Stimulated activated CD4-positive, alpha-beta T cell treated with anti-CD3 and anti-CD28 coated beads, Interleukin-12 subunit alpha, Interleukin-12 subunit beta, amount 100 ng/mL, for 48 hours (primary cell): ENCODE results near the gene HTR5A.

ENCODE experiments used
- DNase-seq, 3 donors: peaks; one replicate each; pipeline ENCODE4 v3.0.0-alpha.2; 2020; ENCODE audit warnings: low read depth in 2 of 3, low spot score in 1 of 3

HTR5A gene

DNA sequence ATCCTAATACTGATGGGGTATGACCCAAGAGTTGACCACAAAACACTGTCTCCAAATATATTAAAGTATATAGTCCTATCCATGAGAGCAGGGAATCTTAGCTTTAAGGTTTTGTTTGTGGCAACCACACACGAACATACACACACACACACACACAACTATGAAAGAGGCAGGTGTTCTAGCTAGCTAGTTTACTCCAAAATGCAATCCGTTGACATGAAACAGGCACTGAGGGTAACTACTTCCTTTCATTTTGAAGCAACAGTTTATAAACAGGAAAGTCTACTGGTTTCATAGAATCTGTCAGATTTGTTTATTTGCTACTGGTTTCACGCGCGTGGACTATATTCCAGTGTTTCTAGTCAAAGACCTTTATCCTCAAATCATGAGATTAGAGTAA is 14.8 kb downstream of the HTR5A start:
- DNase-seq: no peak

DNA sequence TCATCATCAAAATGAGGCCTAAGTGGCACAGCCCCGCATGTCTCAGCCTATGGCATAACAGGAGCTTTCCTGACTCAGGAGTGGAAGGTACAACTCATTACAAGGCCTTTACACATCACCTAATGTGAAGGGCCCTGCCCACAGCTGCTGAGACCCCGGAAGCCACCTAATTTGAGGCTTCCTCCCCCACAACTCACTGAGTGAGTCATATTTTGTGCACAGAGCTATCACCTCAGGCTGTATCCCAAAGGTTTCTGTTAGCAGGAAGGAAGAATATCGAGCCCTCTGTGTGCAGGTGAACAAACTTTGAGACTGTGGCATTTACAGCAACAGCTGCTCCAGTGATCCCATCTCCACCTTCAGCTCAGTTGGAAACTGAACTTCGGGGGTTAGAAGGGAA is 20.6 kb downstream of the HTR5A start:
- peak in 1 of 3 donors; percentile 14 for DNase-seq

DNA sequence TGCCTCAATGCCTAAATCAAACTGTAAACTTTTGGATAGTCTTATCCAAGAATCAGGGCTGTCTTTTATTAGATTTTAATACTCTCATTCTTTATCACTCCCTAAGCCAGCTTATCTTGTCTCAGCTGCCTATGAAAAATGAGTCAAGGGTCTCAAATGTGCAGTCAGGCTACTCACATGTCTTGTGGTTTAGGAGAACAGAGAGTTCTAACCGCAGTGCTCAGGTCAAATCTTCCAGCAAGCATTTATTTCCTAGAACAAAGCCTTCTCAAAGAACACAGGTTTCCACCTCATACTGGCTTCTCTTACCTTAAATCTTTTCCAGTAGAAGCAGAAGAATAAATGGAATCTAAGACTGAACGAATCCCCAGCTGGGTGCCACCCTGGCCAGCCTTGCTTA is 23.5 kb downstream of the HTR5A start:
- DNase-seq: no peak

DNA sequence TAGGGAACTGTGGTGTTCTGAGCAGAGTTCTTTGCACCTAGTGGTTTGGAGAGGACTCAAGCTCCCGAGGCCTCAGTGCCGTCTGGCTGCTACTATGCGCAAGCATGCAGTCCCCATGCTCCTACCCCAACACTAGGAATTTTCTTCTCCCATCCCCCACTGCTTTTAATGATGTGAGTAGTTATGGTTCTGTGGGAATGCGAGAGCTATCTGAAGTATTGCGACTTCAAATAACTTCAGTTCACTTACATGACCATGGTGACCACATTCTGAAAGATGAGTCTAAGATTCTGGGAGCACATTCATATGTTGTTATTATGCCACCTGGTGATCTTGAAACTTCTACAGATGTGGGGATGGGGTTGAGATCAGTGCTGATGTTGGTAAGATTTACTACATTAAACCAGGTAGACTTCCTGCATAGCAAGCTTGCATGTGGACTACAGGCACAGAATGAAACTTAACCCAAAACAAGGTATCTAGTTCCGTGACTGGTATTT is 24.6 kb downstream of the HTR5A start:
- no peak for DNase-seq

- no peak for DNase-seq
These were observed 27.2 kb downstream of the HTR5A start for GRCh38 chr7:155097338-155097737.

DNA sequence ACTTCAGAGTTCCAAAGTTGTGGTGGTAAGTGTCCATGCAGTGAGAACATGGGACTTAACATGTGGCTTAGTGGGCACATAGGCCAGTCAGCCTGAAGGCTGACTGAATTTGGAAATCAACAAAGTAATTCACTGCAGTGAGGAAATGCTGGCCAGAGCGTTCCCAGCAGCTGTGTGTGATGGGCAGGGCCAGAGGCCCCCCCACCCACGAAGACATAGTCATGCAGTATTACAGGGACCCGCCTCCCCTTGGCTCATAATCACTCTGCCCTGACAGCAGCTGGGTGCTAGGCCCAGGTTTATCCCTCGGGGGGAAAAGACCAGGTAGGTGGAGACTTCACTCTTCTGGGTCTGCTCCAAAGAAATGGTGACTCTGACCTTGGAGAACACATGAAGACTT is 33.7 kb downstream of the HTR5A start:
- DNase-seq: no peak

GRCh38 chr7:155104913-155105312 is 34.8 kb downstream of the HTR5A start:
- no peak for DNase-seq

DNA sequence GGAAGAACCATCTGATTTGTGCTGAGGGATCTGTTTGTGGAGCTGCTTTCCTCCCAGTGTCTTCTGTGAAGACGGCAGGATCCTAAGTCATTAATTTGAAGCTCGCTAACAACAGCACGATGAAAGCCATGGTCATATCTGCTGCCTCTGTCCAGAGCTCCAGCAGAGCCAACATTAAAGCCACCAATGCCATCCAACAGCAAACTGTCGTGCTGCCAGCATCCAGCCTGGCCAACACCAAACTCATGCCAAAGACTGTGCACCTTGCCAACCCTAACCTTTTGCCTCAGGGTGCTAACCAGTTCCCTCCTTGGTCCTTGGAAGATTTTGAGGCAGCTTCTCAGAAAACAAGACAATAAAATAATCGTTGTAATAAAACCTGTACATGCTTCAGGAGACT is 36.2 kb downstream of the HTR5A start:
- no peak for DNase-seq

DNA sequence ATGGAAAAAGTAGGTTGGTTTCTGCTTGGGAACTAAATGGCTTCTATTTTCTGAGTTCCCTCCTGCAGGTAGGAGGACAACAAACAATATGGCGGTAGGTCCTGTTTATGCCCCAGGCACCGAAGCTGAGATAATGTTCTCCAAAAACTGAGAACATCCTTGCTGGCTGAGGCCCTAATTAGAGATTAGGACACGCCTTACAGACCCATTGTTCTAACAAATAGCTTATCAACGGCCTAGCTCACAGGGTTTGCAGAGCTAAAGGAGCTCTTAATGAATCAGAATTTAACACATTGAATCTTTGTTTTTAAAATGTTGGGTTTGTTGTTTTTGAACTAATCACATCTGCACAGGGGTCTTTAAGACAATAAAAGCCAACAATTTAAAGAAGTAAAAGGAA is 37.0 kb downstream of the HTR5A start:
- DNase-seq: no peak

DNA sequence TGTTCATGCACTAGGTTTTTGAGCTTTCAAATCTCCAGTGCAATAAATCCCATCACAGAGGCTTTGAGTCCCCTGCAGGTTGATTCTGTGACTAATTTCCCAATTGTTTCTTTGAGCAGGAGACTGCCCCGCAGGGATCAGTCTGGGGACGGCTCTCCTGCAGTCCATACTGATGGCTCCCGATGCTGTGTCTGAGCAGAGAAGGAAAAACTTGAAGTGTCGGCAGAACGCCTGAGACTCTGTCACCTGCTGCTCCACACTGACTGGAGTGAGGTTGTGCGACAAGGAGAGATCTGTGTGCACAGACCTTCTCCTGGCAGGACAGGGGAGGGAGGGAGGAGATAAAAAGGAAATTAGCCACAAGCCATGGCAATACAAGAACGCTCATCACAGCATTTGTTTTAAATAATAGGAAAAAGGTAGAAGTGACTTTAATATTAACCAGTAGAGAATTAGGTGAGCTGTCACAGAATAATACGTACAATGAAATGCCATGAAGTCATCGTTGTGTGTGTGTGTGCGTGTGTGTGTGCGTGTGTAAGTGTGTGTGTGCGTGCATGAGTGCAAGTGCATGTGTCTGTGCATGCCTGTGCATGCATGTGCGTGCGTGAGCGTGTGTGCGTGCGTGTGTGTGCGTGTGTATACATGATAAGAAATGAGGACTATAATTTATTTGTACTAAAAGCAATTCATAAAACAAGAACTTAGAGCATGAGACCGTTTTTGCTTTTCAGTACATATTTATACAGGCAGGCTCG is 38.2 kb downstream of the HTR5A start:
- no peak for DNase-seq

- DNase-seq: no peak
These were observed 39.0 kb downstream of the HTR5A start for GRCh38 chr7:155109121-155109520.

DNA sequence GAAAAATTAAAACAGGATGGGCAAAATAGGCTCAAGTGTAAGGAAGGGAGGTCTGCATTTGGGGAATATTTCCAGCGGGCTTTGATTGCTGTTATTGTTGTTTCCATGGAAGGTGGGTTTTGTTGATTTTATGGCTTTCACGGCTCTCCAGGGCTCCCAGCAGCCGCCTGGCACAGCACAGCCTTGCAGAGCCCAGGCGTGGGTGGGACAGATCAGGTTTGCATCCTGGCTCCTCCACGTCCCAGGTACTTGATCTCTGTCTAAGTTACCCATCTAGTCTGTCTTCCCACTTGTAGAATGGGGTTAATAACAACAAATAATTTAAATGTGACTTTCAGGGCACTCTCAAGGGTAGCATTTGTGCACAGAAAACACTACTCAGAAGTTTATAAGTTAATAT is 45.2 kb downstream of the HTR5A start:
- DNase-seq: no peak

DNA sequence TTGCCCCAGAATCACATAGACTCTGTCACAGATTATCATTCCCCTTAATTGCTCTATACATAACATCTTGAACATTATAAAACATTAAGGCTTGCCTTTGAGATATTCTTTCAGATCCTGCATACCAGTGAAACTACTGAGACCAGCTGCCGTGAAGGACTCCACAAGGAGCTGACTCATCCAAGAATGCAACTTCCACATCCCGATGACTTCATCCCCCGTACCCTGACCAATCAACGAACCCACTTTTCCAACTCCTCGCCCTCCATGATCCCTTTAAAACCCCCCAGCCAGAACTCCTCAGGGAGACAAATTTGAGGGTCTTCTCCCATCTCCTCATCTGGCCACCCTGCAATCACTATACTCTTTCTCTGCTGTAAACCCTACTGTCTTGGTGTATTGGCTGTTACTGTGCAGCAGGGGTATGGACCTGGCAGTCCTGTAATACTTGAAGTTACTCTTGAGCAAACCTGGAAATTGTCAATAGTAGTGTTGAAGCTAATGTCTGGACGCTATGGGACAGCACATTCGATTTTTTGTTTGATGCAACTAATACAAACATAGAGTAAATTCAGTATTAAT is 49.8 kb downstream of the HTR5A start:
- DNase-seq: no peak

- DNase-seq: no peak
These were observed 50.3 kb downstream of the HTR5A start for GRCh38 chr7:155120460-155120859.

DNA sequence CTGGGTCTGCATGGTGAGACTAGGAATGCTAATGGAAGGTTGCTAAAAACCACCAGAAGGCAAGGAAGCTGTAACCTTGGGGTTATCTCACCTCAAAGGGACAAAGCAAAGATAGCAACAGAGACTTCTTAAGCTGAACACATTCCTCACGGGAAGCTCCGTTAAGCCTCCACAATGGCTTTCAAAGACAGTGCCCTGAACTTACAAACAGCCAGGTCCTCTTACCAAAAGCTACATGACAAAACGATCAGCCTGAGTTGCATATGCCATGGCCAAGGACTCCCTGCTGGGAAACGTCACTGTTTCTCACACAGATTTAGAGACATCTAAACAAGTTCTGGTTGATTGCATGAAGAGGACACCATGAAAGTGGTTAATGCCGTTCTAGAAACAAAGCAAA is 52.7 kb downstream of the HTR5A start:
- no peak for DNase-seq

GRCh38 chr7:155123413-155123812 is 53.3 kb downstream of the HTR5A start:
- DNase-seq: no peak

DNA sequence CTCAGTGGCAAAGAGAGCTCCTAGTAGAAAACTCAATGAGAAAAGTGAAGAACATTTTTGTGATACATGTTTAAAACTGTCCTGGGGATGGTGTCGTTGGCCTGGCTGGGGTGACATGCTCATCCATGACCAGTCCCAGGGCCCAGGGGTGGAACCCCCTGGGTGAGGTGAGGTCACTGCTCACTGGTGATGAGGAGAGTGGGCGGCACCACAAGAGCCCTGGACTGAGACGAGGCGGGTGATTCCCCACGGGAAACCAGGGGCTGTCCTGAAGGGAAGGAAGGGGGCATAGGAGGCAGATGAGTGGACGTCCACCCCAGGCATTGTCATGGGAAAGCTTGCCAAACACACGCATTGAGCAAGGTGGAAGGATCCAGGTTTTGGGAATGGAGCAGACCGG is 54.6 kb downstream of the HTR5A start:
- DNase-seq: no peak

- no peak for DNase-seq
These were observed 59.1 kb downstream of the HTR5A start for GRCh38 chr7:155129186-155129585.

DNA sequence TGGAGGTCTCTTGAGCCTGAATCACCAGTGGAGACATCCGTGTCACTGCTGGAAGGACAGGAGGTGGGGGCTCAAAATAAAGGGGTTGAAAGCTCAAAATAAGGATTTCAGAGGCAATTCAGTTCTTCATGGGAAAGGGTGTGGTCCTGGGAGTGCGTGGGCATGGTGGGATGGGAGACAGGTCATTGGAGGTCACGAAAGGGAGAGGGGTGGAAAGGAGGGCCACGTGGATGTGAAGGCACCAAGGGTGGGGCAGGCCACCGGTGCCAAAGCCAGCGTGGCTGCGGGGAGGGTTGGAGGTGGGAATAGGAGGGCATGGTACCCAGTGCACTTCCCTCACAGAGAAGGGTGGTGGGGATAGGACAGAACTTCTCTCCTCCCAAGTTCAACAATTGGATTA is 59.7 kb downstream of the HTR5A start:
- no peak for DNase-seq

DNA sequence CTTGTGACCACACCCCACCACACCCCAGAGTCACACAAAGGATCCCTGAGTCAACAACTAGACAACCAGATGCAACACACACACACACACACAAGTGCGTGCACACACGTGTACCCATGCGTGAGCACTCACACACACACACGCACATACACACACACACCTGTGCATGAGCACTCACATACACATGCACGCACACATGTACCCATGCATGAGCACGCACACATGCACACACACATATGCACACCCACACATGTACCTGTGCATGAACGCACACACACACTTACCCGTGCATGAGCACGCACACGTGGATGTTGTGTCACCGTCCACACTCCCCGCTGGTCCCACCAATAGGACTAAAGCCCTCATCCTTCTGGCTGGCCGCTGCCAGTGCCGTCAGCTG is 60.4 kb downstream of the HTR5A start:
- DNase-seq: no peak

DNA sequence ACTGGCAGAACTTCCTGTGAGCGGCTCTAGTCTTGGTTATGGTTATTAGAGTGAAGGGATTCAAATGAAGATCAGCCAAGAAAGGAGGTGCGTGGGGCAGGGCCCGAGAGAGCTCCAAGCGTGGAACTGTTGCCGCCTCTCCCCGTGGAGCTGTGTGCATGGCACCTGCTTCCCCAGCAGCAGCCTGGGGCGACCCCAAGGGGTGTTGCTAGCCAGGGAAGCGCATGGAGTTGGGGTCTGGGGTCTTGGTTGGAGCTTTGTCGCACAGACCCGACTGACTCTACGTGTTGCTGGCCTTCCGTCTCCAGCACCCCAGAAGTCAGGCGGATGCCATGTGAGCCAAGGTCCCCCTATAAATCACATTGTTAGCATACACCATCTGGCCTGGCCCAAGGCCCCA is 61.0 kb downstream of the HTR5A start:
- no peak for DNase-seq

- no peak for DNase-seq
These were observed 62.3 kb downstream of the HTR5A start for GRCh38 chr7:155132431-155132830.
